Gastroesophageal sphincter (tissue), 3 donors: ENCODE results near the gene ERMP1.

ENCODE experiments used
- EP300 ChIP-seq: sonication (generic); formaldehyde crosslinking; IDR thresholded peaks from one replicate; pipeline ENCODE4 v1.6.1; 2017; ENCODE audit warnings: antibody characterized with exemption, mild to moderate bottlenecking
- POLR2A ChIP-seq, 2 donors: fragments of 450-650 bp; IDR thresholded peaks; one replicate each; pipeline ENCODE4 v1.6.1; 2017; ENCODE audit warnings: antibody characterized with exemption in 2 of 2, mild to moderate bottlenecking in 2 of 2, moderate library complexity in 1 of 2
- POLR2AphosphoS5 ChIP-seq: sonication (generic); formaldehyde crosslinking; IDR thresholded peaks from one replicate; pipeline ENCODE4 v1.6.1; 2017; ENCODE audit warnings: antibody characterized with exemption
- TF ChIP-seq, protein P1 (sequence below), 4 experiments: fragments of 200-600 bp in 2 of 4; fragments of 450-650 bp in 2 of 4; sonication (generic) in 1 of 4; IDR thresholded peaks; one replicate each; pipeline ENCODE4 v1.5.1; 2017 to 2019; ENCODE audit warnings: antibody characterized with exemption in 4 of 4, mild to moderate bottlenecking in 2 of 4, moderate library complexity in 2 of 4

DNA sequence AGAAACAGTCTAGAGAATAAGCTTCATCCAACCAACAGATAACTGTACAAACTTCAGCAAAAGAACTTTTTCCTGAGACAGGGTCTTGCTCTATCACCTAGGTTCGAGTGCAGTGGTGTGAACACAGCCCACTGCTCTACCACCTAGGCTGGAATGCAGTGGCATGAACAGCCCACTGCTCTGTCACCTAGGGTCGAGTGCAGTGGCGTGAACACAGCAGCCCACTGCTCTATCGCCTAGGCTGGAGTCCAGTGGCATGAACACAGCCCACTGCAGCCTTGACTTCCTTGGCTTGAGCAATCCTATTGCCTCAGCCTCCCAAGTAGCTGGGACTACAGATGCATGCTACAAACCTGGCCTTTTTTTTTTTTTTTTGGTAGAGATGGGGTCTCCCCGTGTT, 43.4 kb downstream of the ERMP1 start:
- TF ChIP-seq, protein P1, sequence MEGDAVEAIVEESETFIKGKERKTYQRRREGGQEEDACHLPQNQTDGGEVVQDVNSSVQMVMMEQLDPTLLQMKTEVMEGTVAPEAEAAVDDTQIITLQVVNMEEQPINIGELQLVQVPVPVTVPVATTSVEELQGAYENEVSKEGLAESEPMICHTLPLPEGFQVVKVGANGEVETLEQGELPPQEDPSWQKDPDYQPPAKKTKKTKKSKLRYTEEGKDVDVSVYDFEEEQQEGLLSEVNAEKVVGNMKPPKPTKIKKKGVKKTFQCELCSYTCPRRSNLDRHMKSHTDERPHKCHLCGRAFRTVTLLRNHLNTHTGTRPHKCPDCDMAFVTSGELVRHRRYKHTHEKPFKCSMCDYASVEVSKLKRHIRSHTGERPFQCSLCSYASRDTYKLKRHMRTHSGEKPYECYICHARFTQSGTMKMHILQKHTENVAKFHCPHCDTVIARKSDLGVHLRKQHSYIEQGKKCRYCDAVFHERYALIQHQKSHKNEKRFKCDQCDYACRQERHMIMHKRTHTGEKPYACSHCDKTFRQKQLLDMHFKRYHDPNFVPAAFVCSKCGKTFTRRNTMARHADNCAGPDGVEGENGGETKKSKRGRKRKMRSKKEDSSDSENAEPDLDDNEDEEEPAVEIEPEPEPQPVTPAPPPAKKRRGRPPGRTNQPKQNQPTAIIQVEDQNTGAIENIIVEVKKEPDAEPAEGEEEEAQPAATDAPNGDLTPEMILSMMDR (IDR thresholded peaks at IDR 0.05), result no peak
- no peak for TF ChIP-seq POLR2A (IDR thresholded peaks at IDR 0.05)
- no peak for TF ChIP-seq POLR2AphosphoS5
- no peak for TF ChIP-seq EP300
